Measurements from ENCODE around the gene ILF2. TPM values are rescaled to one million over a fixed set of nuclear protein-coding genes. Genes with fewer than 3 reads are reported as not detected.
A peak's percentile ranks its signal among the peaks of the same experiment; 100 is the strongest.

Gene ILF2
- total RNA-seq, 4 donors from 2014 or later, result 111 to 167 (median 151) TPM

DNA sequence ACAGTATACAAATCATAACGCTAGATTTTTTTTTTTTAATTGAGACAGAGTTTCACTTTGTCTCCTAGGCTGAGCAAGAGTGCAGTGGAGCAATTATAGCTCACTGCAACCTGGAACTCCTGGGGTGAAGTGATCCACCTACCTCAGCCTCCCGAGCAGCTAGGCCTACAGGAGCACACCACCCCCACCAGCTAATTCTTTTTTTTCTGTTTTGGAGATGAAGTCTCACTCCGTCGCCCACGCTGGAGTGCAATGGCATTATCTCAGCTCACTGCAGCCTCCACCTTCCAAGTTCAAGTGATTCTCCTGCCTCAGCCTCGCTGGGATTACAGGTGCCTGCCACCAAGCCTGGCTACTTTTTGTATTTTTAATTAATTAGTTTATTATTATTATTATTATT, 29.0 kb upstream of the ILF2 start:
- TF ChIP-seq, protein P1, sequence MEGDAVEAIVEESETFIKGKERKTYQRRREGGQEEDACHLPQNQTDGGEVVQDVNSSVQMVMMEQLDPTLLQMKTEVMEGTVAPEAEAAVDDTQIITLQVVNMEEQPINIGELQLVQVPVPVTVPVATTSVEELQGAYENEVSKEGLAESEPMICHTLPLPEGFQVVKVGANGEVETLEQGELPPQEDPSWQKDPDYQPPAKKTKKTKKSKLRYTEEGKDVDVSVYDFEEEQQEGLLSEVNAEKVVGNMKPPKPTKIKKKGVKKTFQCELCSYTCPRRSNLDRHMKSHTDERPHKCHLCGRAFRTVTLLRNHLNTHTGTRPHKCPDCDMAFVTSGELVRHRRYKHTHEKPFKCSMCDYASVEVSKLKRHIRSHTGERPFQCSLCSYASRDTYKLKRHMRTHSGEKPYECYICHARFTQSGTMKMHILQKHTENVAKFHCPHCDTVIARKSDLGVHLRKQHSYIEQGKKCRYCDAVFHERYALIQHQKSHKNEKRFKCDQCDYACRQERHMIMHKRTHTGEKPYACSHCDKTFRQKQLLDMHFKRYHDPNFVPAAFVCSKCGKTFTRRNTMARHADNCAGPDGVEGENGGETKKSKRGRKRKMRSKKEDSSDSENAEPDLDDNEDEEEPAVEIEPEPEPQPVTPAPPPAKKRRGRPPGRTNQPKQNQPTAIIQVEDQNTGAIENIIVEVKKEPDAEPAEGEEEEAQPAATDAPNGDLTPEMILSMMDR (IDR thresholded peaks at IDR 0.05), result no peak
- TF ChIP-seq POLR2A (IDR thresholded peaks at IDR 0.05), result no peak
- H3K4me1 ChIP-seq, result peaks cover 0 to 9% of the 10 kb centered on the region in 2 donors
- H3K36me3 ChIP-seq, result no peaks in the 10 kb centered on the region
- H3K27me3 ChIP-seq, result no peaks in the 10 kb centered on the region
- no peak overlapping the region for H3K27ac ChIP-seq
- WGBS, 2 donors, result 89 to 92% methylated on average over 6 of the region's 6 CpGs
- no peak overlapping the region for H3K4me3 ChIP-seq (replicated peaks in 1 of 3)
- no peaks in the 10 kb centered on the region for H3K9me3 ChIP-seq
- intact Hi-C loops (cut with DNase I), result no loop called here
- no peak for DNase-seq

GRCh38 chr1:153698923-153699714, 28.3 kb upstream of the ILF2 start:
- no peak overlapping the region for H3K4me3 ChIP-seq (replicated peaks in 1 of 3)
- intact Hi-C loops (cut with DNase I), result no loop called here
- no peak for TF ChIP-seq POLR2A (IDR thresholded peaks at IDR 0.05)
- TF ChIP-seq, protein P1 (IDR thresholded peaks at IDR 0.05), result no peak
- peaks cover 0 to 9% of the 10 kb centered on the region in 2 donors for H3K4me1 ChIP-seq
- no peaks in the 10 kb centered on the region for H3K36me3 ChIP-seq
- 87 to 89% methylated on average over 6 of the region's 6 CpGs for WGBS, 2 donors
- no peaks in the 10 kb centered on the region for H3K9me3 ChIP-seq
- no peaks in the 10 kb centered on the region for H3K27me3 ChIP-seq
- H3K27ac ChIP-seq, result peak overlapping the region in 2 of 3 donors; percentile 60 to 82
- no peak for DNase-seq

GRCh38 chr1:153698020-153698922, 27.5 kb upstream of the ILF2 start:
- no peaks in the 10 kb centered on the region for H3K27me3 ChIP-seq
- H3K4me3 ChIP-seq (replicated peaks in 1 of 3), result no peak overlapping the region
- peaks cover 0 to 9% of the 10 kb centered on the region in 2 donors for H3K4me1 ChIP-seq
- H3K27ac ChIP-seq, result peak overlapping the region; percentile 24 to 82 (median 60)
- peak; percentile 6 to 22 for DNase-seq
- no peaks in the 10 kb centered on the region for H3K36me3 ChIP-seq
- intact Hi-C loops (cut with DNase I), result no loop called here
- no peaks in the 10 kb centered on the region for H3K9me3 ChIP-seq
- WGBS, 2 donors, result 34 to 45% methylated on average over 25 to 29 of the region's 29 CpGs
- no peak for TF ChIP-seq POLR2A (IDR thresholded peaks at IDR 0.05)
- TF ChIP-seq, protein P1 (IDR thresholded peaks at IDR 0.05), result no peak

DNA sequence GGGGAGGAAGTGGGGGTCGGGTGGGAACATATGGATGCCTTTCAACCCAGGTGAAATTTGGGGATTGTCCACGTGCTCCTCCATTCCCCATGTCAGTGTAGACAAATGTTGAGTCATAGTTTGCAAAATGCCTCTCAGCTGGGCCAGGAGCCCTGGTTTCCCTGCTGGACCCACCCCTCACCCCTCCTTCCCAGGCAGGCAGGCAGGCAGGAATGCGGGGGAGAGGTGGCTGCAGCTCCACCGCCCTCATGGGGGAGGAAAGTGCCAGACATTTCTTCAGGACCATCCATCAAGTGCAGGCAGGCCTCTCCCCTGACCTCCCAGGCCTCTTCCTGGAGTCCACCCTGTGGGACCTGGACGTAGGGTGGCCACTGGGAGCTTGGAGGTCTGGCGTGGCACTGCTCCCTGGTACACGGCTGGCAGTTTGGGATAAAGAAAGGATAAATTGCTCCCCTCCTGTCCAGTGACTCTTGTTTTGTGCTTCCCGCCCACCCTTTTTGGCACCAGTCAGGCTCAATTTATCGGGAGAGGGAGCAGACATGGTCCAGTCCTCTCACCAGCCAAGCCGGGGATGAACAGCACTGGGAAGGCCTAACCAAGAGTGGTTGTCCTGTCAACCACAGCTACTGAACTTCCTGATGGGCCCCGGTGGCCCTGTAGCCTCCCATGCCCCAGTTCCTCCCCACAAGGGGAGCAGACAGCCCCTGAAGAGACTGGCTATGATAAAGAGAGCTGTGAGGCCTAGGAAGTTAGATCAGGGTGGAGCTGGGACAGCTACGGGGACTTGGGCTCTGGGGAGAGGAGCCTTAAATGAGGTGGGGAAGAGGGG, 26.6 kb upstream of the ILF2 start:
- Histone ChIP-seq H3K27ac (peak overlapping the region; percentile 24 to 82 (median 60)), H3K4me1 (peaks cover 0 to 9% of the 10 kb centered on the region in 2 donors), H3K36me3 (no peaks in the 10 kb centered on the region), H3K4me3 (replicated peaks in 1 of 3) (no peak overlapping the region), H3K27me3 (no peaks in the 10 kb centered on the region), H3K9me3 (no peaks in the 10 kb centered on the region)
- 66% methylated on average over 10 to 12 of the region's 12 CpGs for WGBS, 2 donors
- TF ChIP-seq, protein P1 (IDR thresholded peaks at IDR 0.05), result no peak
- no peak for TF ChIP-seq POLR2A (IDR thresholded peaks at IDR 0.05)
- no peak for DNase-seq
- intact Hi-C loops (cut with DNase I), result no loop called here

All from thyroid gland (tissue), 4 donors.